ENCODE data around the gene ZNF316. TPM values are rescaled to one million over a fixed set of nuclear protein-coding genes. Genes with fewer than 3 reads are reported as not detected.
A peak's percentile ranks its signal among the peaks of the same experiment; 100 is the strongest.

The ZNF316 gene
- total RNA-seq, 2 experiments from 2014 or later: 46.2 to 49.7 TPM

DNA sequence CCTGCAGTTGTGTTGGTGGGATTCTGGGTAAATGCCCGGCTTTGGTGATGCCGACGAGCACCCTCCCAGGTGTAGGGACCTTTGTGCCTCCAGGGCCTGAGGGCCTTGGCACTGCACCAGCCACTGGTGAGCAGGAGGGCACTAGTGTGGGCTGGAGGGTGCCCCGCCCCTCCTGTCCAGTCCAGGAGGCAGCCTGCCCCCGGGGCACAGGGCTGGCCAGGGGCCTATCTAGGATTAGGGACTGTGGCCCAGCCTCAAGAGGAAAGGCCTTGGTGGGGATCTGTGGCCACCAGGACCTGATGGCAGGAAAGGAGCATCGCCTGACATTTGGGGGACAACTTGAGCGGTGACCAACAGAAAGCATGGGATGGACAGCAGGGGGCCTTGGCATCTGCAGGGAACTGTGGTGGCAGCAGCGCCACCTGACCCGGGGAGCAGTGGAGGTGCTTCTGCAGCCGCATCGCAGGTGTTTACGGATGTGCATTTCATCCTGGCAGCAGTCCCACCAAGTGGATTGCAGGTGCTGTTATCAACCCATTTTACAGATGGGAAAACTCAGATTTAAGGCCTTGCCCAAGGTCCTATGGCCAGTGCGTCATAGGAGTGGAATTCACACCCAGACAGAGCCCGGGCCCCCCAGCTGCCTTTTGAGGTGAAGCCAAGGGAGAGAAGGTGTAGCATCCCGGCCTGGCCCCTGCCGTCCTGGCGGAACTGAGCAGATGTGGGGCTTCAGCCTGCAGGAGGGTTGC lies 11.1 kb downstream of the ZNF316 start:
- no peak overlapping the region for H3K27ac ChIP-seq (ENCODE audit: low read depth in 1 of 2, low read length in 2 of 2)
- CTCF ChIA-PET: no interaction called here
- no peak overlapping the region for H3K4me3 ChIP-seq (ENCODE audit: low read length)
- no peak for ATAC-seq (ENCODE audit: poor library complexity)
- POLR2A ChIA-PET: no interaction called here
- peak in 1 of 14 experiments; percentile 2 for DNase-seq
- H3K4me1 ChIP-seq (ENCODE audit: insufficient read depth, low read length): no peaks in the 10 kb centered on the region
- peaks cover 81% of the 10 kb centered on the region for H3K36me3 Mint-ChIP-seq (ENCODE audit: low read depth)
- peaks cover 70% of the 10 kb centered on the region for H3K36me3 ChIP-seq (ENCODE audit: insufficient read depth, low read length)
- H3K4me3 Mint-ChIP-seq: no peak overlapping the region
- peaks cover 0 to 58% of the 10 kb centered on the region in 2 experiments for H3K9me3 ChIP-seq (ENCODE audit: control insufficient read depth in 1 of 2, insufficient read depth in 1 of 2, low read length in 2 of 2)
- no peak overlapping the region for H3K27ac Mint-ChIP-seq
- H3K9me3 Mint-ChIP-seq: no peaks in the 10 kb centered on the region
- intact Hi-C loops (cut with DNase I, micrococcal nuclease): no loop called here
- TF ChIP-seq, protein P1, sequence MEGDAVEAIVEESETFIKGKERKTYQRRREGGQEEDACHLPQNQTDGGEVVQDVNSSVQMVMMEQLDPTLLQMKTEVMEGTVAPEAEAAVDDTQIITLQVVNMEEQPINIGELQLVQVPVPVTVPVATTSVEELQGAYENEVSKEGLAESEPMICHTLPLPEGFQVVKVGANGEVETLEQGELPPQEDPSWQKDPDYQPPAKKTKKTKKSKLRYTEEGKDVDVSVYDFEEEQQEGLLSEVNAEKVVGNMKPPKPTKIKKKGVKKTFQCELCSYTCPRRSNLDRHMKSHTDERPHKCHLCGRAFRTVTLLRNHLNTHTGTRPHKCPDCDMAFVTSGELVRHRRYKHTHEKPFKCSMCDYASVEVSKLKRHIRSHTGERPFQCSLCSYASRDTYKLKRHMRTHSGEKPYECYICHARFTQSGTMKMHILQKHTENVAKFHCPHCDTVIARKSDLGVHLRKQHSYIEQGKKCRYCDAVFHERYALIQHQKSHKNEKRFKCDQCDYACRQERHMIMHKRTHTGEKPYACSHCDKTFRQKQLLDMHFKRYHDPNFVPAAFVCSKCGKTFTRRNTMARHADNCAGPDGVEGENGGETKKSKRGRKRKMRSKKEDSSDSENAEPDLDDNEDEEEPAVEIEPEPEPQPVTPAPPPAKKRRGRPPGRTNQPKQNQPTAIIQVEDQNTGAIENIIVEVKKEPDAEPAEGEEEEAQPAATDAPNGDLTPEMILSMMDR (IDR thresholded peaks at IDR 0.05): no peak
- no peaks in the 10 kb centered on the region for H3K27me3 ChIP-seq (ENCODE audit: control insufficient read depth in 1 of 2, insufficient read depth in 2 of 2, low read length in 2 of 2)
- H3K4me1 Mint-ChIP-seq (ENCODE audit: low read depth): no peaks in the 10 kb centered on the region
- no peaks in the 10 kb centered on the region for H3K27me3 Mint-ChIP-seq

DNA sequence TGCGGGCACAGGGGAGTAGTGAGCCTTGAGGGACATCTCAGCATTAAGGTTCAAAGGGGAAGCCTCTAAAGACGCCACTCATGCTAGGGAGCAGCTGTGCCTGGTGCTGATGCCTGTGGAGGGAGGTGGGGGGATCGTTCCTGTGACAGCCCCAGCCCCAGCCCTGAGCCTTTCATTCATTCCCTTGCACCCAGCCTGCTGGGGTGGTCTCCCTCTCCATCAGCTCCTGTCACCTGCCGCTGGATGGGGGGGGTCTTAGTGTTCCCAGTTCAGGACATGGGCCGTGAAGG lies 11.6 kb downstream of the ZNF316 start:
- Mint-ChIP-seq H3K27me3 (no peaks in the 10 kb centered on the region), H3K4me1 (ENCODE audit: low read depth) (no peaks in the 10 kb centered on the region), H3K36me3 (ENCODE audit: low read depth) (peaks cover 77% of the 10 kb centered on the region), H3K27ac (no peak overlapping the region), H3K4me3 (no peak overlapping the region), H3K9me3 (no peaks in the 10 kb centered on the region)
- Histone ChIP-seq H3K36me3 (ENCODE audit: insufficient read depth, low read length) (peaks cover 65% of the 10 kb centered on the region), H3K9me3 (ENCODE audit: control insufficient read depth in 1 of 2, insufficient read depth in 1 of 2, low read length in 2 of 2) (peaks cover 0 to 58% of the 10 kb centered on the region in 2 experiments), H3K4me1 (ENCODE audit: insufficient read depth, low read length) (no peaks in the 10 kb centered on the region), H3K27me3 (ENCODE audit: control insufficient read depth in 1 of 2, insufficient read depth in 2 of 2, low read length in 2 of 2) (no peaks in the 10 kb centered on the region), H3K4me3 (ENCODE audit: low read length) (no peak overlapping the region), H3K27ac (ENCODE audit: low read depth in 1 of 2, low read length in 2 of 2) (no peak overlapping the region)
- DNase-seq (no peak), ATAC-seq (ENCODE audit: poor library complexity) (no peak)
- ChIA-PET POLR2A (no interaction called here), CTCF (no interaction called here)
- intact Hi-C loops (cut with DNase I, micrococcal nuclease): no loop called here
- TF ChIP-seq, protein P1 (IDR thresholded peaks at IDR 0.05): no peak

- no peak for ATAC-seq (ENCODE audit: poor library complexity)
- intact Hi-C loops (cut with DNase I, micrococcal nuclease): no loop called here
- DNase-seq: peak in 1 of 14 experiments; percentile 2
- Histone ChIP-seq H3K4me1 (ENCODE audit: insufficient read depth, low read length) (no peaks in the 10 kb centered on the region), H3K27ac (ENCODE audit: low read depth in 1 of 2, low read length in 2 of 2) (no peak overlapping the region), H3K27me3 (ENCODE audit: control insufficient read depth in 1 of 2, insufficient read depth in 2 of 2, low read length in 2 of 2) (no peaks in the 10 kb centered on the region), H3K4me3 (ENCODE audit: low read length) (no peak overlapping the region), H3K9me3 (ENCODE audit: control insufficient read depth in 1 of 2, insufficient read depth in 1 of 2, low read length in 2 of 2) (peaks cover 0 to 58% of the 10 kb centered on the region in 2 experiments), H3K36me3 (ENCODE audit: insufficient read depth, low read length) (peaks cover 58% of the 10 kb centered on the region)
- CTCF ChIA-PET: no interaction called here
- no peaks in the 10 kb centered on the region for H3K27me3 Mint-ChIP-seq
- POLR2A ChIA-PET: no interaction called here
- TF ChIP-seq, protein P1 (IDR thresholded peaks at IDR 0.05): no peak
- H3K36me3 Mint-ChIP-seq (ENCODE audit: low read depth): peaks cover 70% of the 10 kb centered on the region
- no peak overlapping the region for H3K4me3 Mint-ChIP-seq
- H3K4me1 Mint-ChIP-seq (ENCODE audit: low read depth): no peaks in the 10 kb centered on the region
- H3K27ac Mint-ChIP-seq: no peak overlapping the region
- no peaks in the 10 kb centered on the region for H3K9me3 Mint-ChIP-seq
Measured at GRCh38 chr7:6649241-6649961, 12.3 kb downstream of the ZNF316 start.

Data from CD4-positive, alpha-beta T cell (primary cell).